Bronchial epithelial cell (primary cell): ENCODE data around the gene SP7. TPM values are rescaled to one million over a fixed set of nuclear protein-coding genes. Genes with fewer than 3 reads are reported as not detected.
"Not testable (repeated sequence)": the region's sequence is repeated elsewhere in the genome, so short reads cannot be mapped to it uniquely, and the experiment has no call there.

ENCODE experiments used
- DNase-seq: peaks from one replicate; pipeline ENCODE4 v3.0.0-alpha.2; 2010; ENCODE audit warnings: low read depth
- FAIRE-seq: peaks from 2 replicates; lab custom pipeline; 2011; peaks lifted over from hg19 to GRCh38; lab: Jason Lieb, UNC
- H3K27me3 ChIP-seq: 2 replicates; pipeline ENCODE4 v1.5.1; 2011; ENCODE audit warnings: low read length; ENCODE audit not compliant: control insufficient read depth, insufficient read depth
- H3K36me3 ChIP-seq: 2 replicates; pipeline ENCODE4 v1.5.1; 2011; ENCODE audit warnings: low read length; ENCODE audit not compliant: control insufficient read depth, insufficient read depth
- H3K4me3 ChIP-seq: 2 replicates; pipeline ENCODE4 v1.5.1; 2011; ENCODE audit warnings: mild to moderate bottlenecking, low read depth, low read length, control low read depth
- CTCF ChIP-seq: IDR thresholded peaks from 2 replicates; pipeline ENCODE4 v1.5.1; 2011; ENCODE audit warnings: mild to moderate bottlenecking, moderate library complexity, low read length, control low read depth, inconsistent platforms; ENCODE audit not compliant: insufficient read depth, severe bottlenecking
- total RNA-seq: library from RNA; depleted of rRNA; stranded (reverse); fragments of >200 nt; gene quantifications from 2 replicates; pipeline ENCODE4 v1.2.1, GENCODE V29; 2014

SP7 gene
- total RNA-seq, 1 donor from 2014 or later, result not detected

- no peaks in the 10 kb centered on the region for H3K27me3 ChIP-seq
- peak; percentile 48 for TF ChIP-seq CTCF
- H3K4me3 ChIP-seq, result peak within 1 kb of the TSS; percentile 83
- DNase-seq, result peak; percentile 65
- FAIRE-seq, result no peak
- H3K36me3 ChIP-seq, result peaks cover 11% of the 10 kb centered on the region
Measured at GRCh38 chr12:53299454-53300180, 36.5 kb downstream of the SP7 start, which contains the start of gene MYG1. TSS of gene MYG1 (plus strand) at chr12:53299695. CDS start at chr12:53299738, 43 bp downstream.

- H3K36me3 ChIP-seq, result peaks cover 11% of the 10 kb centered on the region
- no peaks in the 10 kb centered on the region for H3K27me3 ChIP-seq
- no peak for TF ChIP-seq CTCF
- FAIRE-seq, result no peak
- DNase-seq, result peak; percentile 74
- H3K4me3 ChIP-seq, result no peak overlapping the region
Measured at GRCh38 chr12:53299101-53299453, 37.1 kb downstream of the SP7 start.

- H3K4me3 ChIP-seq, result no peak overlapping the region
- FAIRE-seq (no peak), DNase-seq (peak; percentile 40)
- peaks cover 11% of the 10 kb centered on the region for H3K36me3 ChIP-seq
- H3K27me3 ChIP-seq, result no peaks in the 10 kb centered on the region
- no peak for TF ChIP-seq CTCF
Measured at GRCh38 chr12:53298164-53298563, 38.0 kb downstream of the SP7 start.

- not testable (repeated sequence) for FAIRE-seq
Measured at GRCh38 chr12:53297106-53297505, 39.0 kb downstream of the SP7 start.

GRCh38 chr12:53295891-53296219 lies 40.3 kb downstream of the SP7 start:
- no peak for FAIRE-seq
- Histone ChIP-seq H3K36me3 (peaks cover 5% of the 10 kb centered on the region), H3K4me3 (peak overlapping the region; percentile 60), H3K27me3 (no peaks in the 10 kb centered on the region)
- DNase-seq, result no peak
- no peak for TF ChIP-seq CTCF

More at GRCh38 chr12:53297106-53297505, 39.0 kb downstream of the SP7 start:
- not testable (repeated sequence) for DNase-seq, H3K36me3 ChIP-seq, H3K27me3 ChIP-seq, H3K4me3 ChIP-seq

GRCh38 chr12:53295070-53295890 lies 40.9 kb downstream of the SP7 start, which contains the start of gene PFDN5:
TSS of gene PFDN5 (plus strand) at chr12:53295542. CDS start at chr12:53295568, 26 bp downstream.
- H3K27me3 ChIP-seq, result no peaks in the 10 kb centered on the region
- no peak for FAIRE-seq

More at GRCh38 chr12:53295070-53295890, 40.9 kb downstream of the SP7 start, which contains the start of gene PFDN5:
- Histone ChIP-seq H3K4me3 (peak within 1 kb of the TSS; percentile 60), H3K36me3 (peaks cover 5% of the 10 kb centered on the region)
- no peak for TF ChIP-seq CTCF
- peak; percentile 85 for DNase-seq
